Sigmoid colon (tissue), 4 donors: ENCODE measurements around the gene HRAS.

Experiments
- EP300 ChIP-seq, 4 donors: sonication (generic); formaldehyde crosslinking; IDR thresholded peaks; one replicate each; pipeline ENCODE4 v1.6.1; 2017; ENCODE audit warnings: antibody characterized with exemption in 4 of 4
- POLR2A ChIP-seq, 2 donors: fragments of 450-650 bp; IDR thresholded peaks; one replicate each; pipeline ENCODE4 v1.6.1; 2016; ENCODE audit warnings: antibody characterized with exemption in 2 of 2, mild to moderate bottlenecking in 2 of 2, moderate library complexity in 2 of 2
- POLR2AphosphoS5 ChIP-seq, 4 donors: sonication (generic); formaldehyde crosslinking; IDR thresholded peaks; one replicate each; pipeline ENCODE4 v1.6.1; 2017; ENCODE audit warnings: antibody characterized with exemption in 4 of 4
- TF ChIP-seq, protein P1 (sequence below), 4 experiments: fragments of 450-650 bp in 3 of 4; fragments of 200-600 bp in 1 of 4; IDR thresholded peaks; one replicate each; pipeline ENCODE4 v1.5.1; 2016 to 2019; ENCODE audit warnings: antibody characterized with exemption in 4 of 4, mild to moderate bottlenecking in 3 of 4, moderate library complexity in 2 of 4

DNA sequence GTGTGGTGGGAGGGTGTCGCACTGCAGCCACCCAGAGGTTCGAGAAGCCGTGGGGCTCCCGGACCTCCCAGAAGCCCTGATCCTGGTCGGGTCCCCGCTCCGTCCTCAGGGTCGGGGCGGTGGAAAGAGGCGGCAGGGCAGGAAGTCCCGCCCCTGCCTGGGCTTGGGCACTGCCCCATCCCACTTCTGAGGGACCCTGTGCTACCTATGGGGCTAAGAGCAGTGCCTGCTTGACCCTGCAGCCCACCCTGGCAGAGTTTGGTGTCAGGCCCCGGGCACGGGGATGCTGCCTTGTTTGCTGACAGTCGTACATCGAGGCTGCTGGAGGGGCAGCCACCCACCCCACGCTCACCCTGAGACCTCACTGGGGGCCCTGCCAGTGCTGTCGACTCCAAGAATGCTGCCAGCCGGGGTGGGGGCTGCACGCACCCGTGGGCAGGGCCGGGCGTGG lies 47.8 kb downstream of the HRAS start:
- TF ChIP-seq, protein P1, sequence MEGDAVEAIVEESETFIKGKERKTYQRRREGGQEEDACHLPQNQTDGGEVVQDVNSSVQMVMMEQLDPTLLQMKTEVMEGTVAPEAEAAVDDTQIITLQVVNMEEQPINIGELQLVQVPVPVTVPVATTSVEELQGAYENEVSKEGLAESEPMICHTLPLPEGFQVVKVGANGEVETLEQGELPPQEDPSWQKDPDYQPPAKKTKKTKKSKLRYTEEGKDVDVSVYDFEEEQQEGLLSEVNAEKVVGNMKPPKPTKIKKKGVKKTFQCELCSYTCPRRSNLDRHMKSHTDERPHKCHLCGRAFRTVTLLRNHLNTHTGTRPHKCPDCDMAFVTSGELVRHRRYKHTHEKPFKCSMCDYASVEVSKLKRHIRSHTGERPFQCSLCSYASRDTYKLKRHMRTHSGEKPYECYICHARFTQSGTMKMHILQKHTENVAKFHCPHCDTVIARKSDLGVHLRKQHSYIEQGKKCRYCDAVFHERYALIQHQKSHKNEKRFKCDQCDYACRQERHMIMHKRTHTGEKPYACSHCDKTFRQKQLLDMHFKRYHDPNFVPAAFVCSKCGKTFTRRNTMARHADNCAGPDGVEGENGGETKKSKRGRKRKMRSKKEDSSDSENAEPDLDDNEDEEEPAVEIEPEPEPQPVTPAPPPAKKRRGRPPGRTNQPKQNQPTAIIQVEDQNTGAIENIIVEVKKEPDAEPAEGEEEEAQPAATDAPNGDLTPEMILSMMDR (IDR thresholded peaks at IDR 0.05): no peak
- no peak for TF ChIP-seq POLR2A (IDR thresholded peaks at IDR 0.05)
- no peak for TF ChIP-seq POLR2AphosphoS5 (IDR thresholded peaks at IDR 0.05)
- no peak for TF ChIP-seq EP300 (IDR thresholded peaks at IDR 0.05)
